GDM1 (cell line): ENCODE measurements around the gene PUSL1.

ENCODE experiments used
- DNase-seq: peaks from one replicate; lab custom pipeline; 2025; lab: John Stamatoyannopoulos, UW

Gene PUSL1

DNA sequence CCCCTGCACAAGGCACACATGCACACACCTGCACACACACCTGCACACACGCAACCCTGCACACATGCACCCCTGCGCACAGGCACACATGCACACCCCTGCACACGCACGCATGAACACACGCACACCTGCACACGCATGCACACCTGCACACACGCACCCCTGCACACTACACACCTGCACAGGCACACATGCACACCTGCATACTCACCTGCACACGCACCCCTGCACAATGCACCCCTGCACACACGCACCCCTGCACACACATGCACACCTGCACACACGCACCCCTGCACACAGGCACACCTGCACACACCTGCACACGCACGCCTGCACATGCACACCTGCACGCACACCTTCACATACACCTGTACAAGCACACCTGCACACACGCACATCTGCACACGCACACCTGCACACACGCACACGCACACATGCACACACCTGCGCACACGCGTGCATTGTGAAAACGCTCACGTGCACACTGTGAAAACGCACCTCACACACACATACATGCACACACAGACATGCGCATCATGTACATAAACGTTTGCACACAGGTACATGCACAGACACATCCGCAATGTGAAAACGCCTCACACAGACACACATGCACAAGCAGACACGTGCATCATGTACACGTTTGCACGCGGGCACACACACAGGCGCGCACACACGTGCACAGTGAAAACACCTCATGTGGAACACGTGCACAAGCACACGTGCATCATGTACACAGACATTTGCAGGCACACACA is 32.6 kb downstream of the PUSL1 start:
- DNase-seq, result no peak

DNA sequence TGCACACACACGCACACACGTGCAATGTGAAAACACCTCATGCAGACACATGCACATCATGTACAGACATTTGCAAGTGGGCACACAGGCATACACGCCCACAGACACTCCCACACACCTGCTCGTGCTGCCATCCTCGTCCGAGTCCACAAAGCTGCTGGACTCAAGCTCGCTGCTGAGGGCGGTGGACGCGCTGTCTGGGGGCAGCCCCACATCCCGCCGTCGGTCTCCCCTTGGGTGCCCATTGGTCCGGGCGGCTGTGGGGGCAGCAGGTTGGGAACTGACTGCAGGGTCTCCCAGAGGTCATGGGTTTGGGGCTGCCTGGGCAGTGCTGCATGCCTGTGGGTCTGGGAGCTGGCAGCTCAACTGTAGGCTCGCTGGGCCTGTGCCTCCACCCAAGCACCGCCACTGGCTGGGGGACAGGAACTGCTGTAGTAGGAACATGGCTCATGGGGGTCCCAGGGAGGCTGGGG is 33.2 kb downstream of the PUSL1 start:
- DNase-seq, result no peak

- no peak for DNase-seq
Measured at GRCh38 chr1:1342061-1342562, 33.7 kb downstream of the PUSL1 start.

DNA sequence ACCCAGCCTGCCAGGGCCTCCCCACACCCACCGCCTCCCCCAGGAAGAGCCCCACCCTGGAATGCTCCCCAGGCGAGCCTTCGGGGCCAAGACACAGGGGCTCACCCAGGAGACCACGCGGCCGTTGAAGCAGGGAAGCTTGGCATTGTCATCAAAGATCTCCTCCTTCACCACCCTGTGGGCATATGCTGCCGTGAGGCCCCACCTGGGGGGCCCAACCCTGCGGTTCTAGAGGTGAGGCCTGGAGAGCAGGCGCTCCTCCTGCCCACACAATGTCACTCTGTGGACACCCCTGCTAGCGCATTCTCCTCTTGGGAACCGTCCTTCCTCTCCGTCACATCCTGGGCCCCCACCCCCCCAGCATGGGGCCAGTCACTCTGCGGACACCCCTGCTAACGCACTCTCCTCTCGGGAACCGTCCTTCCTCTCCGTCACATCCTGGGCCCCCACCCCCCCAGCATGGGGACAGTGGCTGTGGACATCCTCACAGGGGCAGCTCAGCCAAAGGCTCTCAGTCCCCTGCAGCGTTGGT is 34.3 kb downstream of the PUSL1 start:
- no peak for DNase-seq

DNA sequence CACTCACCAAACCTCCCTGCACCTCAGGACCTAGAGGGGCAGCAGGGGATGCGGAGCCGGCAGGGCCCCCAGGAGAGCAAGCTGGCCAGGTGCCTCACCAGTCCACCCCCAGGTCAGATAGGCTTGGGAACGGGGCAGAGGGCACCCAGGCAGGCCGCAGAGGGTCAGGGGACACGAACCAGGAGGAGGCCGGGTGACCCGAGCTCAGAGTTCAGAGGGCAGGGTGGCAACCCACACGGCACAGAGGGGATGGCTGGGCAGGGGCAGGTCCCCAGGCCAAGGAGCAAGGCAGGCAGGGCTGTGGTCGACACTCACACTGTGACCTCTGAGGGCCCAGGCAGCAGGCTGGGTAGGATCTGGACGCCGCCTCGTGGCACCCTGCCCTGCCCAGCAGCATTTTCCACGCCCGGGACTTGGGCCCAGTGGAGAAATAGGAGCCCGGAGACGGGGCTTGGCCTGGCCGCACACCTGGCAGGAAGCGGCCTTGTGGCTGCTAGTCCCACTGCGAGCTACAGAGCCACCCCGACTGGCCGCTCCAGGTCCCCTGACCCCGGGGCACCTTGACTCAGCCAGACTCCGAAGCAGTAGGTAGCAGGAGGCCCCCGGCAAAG is 35.5 kb downstream of the PUSL1 start:
- DNase-seq, result no peak

DNA sequence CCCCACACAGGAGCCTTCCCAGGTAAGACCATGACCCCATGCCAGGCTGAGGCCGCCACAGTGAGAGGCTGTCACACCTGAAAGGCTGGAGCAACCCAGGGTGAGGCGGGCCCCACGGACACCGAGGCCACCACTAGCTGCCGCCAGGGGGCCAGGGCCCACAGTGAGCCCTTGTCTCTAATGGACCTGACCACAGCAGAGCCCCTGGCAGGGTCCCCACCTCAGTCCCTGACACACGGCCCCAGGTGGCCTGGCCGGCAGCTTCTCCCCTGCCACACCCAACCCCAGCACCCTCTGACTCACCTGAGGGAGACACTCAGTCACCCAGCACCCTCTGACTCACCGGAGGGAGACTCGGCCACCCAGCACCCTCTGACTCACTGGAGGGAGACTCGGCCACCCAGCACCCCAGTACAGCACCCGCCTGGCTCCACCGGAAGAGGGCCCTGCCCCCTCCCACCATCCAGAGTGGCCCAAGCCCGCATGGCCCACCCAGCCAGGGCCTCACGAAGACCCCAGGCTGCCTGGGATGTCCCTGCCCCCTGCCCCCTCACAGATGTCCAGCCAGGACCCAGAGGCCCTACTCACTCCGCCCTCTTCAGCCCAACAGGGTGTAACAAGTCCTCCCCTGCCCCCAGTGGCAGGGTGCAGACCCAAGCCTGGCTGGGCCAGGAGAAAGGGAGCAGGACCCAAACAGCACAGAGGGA is 36.4 kb downstream of the PUSL1 start:
- DNase-seq, result no peak

- DNase-seq, result no peak
Measured at GRCh38 chr1:1345384-1345783, 37.0 kb downstream of the PUSL1 start.

GRCh38 chr1:1345860-1346500 is 37.6 kb downstream of the PUSL1 start:
- no peak for DNase-seq

DNA sequence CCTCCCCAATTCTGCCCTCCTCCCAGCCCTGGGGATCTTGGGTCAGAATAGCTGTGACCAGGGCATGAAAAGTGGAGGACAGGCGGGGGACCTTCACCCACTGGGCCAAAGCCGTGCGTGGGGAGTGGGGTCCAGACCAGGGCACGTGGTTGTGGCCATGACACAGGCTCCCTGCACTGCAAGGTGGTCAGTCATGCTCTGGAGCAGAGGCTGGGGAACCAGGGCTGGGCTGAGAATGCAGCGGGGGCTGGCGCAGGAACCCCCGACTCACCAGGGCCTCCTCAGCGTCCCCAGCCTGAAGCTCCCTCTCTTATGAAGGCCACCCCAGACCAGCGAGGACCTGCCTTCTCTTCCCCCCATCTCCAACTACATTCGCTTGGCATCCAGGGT is 38.1 kb downstream of the PUSL1 start:
- DNase-seq, result no peak

DNA sequence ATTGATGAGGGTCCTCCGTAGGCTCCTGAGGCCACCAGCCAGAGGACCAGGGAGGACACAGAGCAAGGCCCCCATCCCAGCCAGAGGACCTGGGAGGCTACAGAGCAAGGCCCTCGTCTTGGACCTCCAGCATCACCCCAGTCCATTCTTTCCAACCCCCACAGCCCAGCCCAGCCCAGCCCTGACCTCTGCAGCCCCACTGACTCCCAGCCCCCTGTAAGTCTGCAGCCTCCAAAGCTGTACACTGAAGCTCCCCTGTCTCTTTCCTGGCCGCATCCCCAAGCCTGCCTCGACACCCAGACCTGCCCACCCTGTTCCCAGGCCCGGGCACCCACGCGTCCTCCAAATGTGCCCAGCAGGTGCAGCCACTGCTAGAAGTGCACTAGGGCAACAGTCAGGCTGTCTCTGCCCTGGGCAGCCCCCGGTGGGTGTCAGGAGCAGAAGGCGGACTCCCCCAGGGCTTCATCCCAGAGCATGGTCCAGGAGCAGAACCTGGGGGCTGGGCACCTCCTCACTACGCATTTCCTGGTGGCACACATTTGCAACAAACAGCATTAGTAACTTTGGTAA is 38.7 kb downstream of the PUSL1 start:
- no peak for DNase-seq

- DNase-seq, result no peak
Measured at GRCh38 chr1:1347663-1348419, 39.4 kb downstream of the PUSL1 start.

DNA sequence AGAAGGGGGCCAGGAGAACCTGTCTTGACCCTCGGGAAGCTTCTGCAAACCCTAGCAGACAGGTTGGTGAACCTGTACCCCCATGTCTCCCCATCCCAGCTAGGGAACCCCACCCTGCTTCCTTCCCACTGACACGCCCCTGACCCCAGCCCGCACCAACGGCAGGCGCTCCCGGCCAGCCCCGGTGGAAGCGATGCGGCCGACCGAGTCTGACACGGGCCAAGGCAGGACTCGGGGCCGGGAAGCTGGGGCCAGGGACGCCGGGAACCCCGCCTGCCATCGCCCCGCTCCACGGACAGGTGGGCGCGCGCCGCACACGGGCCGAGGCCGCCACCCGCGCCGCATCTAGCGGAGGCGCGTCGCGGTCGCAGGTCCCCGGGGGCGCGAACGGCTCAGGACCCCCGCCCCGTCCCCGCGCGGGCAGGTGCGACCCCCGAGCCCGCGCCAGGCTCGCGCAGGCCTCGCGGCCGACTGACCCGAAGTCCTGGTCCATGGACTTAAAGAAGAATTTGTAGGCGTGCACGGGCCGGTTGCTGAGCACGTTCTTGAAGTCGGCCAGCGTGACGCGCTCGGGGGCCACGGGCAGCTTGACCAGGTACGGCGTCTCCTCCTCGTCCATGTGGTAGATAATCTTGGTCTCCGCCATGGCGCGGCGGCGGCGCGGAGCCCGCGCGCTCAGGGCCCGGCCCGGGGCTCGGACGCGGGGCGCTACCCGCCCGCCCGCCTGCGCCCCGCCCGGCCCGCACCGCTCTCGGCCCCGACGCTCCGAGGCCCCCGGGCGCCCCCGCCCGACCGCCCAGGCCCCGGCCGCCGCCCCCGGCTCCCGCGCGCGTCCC is 40.2 kb downstream of the PUSL1 start:
- DNase-seq, result no peak

GRCh38 chr1:1349256-1350012 is 41.0 kb downstream of the PUSL1 start, which contains the start of gene DVL1:
Gene DVL1, minus strand, starts transcription at chr1:1349418. Its CDS starts 353 bp downstream, at chr1:1349065.
- DNase-seq, result peak; percentile 48

DNA sequence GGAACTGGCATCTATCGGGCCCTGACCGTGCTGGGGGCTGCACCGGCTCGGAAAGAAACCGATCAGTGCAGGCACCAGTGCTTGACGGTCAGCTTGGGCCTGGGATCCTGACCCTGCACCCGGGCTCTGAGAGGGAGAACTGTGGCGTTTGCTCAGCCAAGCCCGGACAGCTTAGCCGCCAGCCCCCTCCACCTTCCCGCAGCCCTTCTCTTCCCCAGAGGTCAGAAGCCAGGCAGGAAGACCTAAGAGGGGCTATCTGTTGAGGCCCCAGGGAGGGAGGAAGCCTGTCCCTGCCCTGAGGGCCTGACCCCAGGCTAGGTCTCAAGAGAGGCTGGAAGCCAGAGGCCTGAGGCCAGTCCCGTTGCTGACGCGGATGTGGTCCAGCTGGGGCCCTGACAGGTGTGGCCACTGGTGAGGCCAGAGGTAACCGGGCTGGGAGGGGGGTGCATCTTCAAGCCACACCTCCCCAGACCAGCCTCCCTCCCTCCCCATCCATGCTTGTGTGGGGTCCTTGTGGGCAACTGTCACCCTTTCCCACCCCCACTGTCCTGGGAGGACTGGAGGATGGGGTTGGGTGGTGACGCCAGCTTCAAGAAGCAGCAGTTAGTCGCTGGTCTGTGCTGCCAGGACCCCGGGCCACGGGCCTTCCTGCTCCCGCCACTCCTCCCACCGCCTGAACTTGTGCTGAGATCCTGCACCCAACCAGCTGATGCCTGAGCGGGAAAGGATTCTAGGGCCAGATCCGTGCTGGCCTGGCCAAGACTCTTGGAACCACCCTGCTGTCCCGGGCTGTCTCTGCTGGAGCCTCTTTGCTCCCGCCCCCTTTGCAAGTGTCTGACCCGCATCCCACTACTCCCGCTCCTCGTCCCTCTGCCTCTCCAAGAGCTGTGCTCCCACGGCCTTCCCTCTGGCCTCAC is 43.4 kb downstream of the PUSL1 start:
- no peak for DNase-seq

- no peak for DNase-seq
Measured at GRCh38 chr1:1352786-1353388, 44.5 kb downstream of the PUSL1 start.

GRCh38 chr1:1353389-1354151 is 45.2 kb downstream of the PUSL1 start:
- DNase-seq, result no peak
